ENCODE results near the gene LIPA. TPM values are rescaled to one million over a fixed set of nuclear protein-coding genes. Genes with fewer than 3 reads are reported as not detected.

The LIPA gene
- total RNA-seq, 1 donor from 2014 or later: 18.9 TPM

- H3K4me3 ChIP-seq: no peak overlapping the region
- peak overlapping the region; percentile 60 for H3K4me3 Mint-ChIP-seq
- peak overlapping the region; percentile 78 for H3K27ac Mint-ChIP-seq
- peaks cover under 1% of the 10 kb centered on the region for H3F3A ChIP-seq (ENCODE audit: low read depth)
- peaks cover 14% of the 10 kb centered on the region for H3K4me1 ChIP-seq
- DNase-seq (ENCODE audit: low spot score): peak; percentile 21
- H3K36me3 Mint-ChIP-seq: no peaks in the 10 kb centered on the region
- H3K36me3 ChIP-seq: no peaks in the 10 kb centered on the region
- H3K79me2 ChIP-seq (ENCODE audit: low read depth): no peaks in the 10 kb centered on the region
- TF ChIP-seq EZH2 (IDR thresholded peaks at IDR 0.05) (no peak), CTCF (IDR thresholded peaks at IDR 0.05) (no peak), EZH2phosphoT487 (IDR thresholded peaks at IDR 0.05) (no peak)
- peaks cover 25% of the 10 kb centered on the region for H3K4me1 Mint-ChIP-seq
- no peaks in the 10 kb centered on the region for H4K20me1 ChIP-seq (ENCODE audit: low read depth)
- peak overlapping the region; percentile 94 for H2AFZ ChIP-seq (replicated peaks)
- H3K9ac ChIP-seq: no peak overlapping the region
- no peaks in the 10 kb centered on the region for H3K9me3 Mint-ChIP-seq
- H3K27me3 ChIP-seq: no peaks in the 10 kb centered on the region
- H3K4me2 ChIP-seq: peak overlapping the region; percentile 51
- no peaks in the 10 kb centered on the region for H3K9me3 ChIP-seq (ENCODE audit: low read depth)
- H3K27me3 Mint-ChIP-seq (ENCODE audit: insufficient read depth, low read depth): peaks cover 2% of the 10 kb centered on the region
- H3K27ac ChIP-seq: no peak overlapping the region
Measured at GRCh38 chr10:89283936-89284475, 32.4 kb upstream of the LIPA start.

DNA sequence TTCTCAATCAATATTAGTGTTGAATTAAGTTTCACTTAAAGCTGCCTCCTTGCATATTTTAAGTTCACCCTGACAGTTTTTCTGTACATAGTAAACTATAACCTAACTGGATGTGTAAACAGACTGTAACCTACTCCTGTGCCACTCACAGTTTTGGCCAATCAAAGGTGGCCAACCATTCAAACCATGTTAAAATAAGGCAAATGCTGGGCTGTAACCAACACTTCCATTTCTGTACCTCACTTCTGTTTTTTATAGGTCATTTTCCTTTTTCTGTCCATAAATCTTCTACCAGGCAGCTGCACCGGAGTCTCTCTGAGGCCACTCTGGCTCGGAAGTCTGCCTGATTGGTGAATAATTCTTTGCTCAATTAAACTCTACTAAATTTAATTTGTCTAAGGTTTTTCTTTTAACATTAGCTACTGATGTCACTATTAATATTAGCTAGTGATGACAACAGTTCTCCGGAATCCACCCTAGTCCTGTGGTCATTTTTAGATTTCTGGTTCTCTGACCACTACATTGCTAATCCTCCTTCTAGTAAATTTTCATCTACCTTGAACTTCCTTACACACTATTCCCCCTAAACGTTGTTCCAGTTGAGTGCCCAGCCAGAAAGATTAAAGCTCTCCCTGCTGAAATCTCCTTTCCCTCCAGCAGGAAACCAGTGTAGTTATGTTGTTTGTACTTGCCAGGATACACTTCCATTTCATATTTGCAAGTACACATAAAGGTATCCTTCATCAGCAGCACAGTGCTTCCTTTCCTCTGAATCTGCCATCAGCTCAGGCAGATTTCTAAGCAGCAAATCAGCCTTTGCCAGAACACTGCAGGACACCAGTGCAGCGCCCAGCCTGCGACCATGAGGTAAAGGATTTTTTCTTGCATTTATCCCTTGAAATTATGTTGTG, 31.7 kb upstream of the LIPA start:
- peak overlapping the region; percentile 51 for H3K4me2 ChIP-seq
- peak overlapping the region; percentile 12 for H3K4me3 Mint-ChIP-seq
- no peak for DNase-seq (ENCODE audit: low spot score)
- H3K27me3 ChIP-seq: no peaks in the 10 kb centered on the region
- peak overlapping the region; percentile 94 for H2AFZ ChIP-seq (replicated peaks)
- H3K27ac ChIP-seq: no peak overlapping the region
- H3K79me2 ChIP-seq (ENCODE audit: low read depth): no peaks in the 10 kb centered on the region
- H3K9me3 Mint-ChIP-seq: no peaks in the 10 kb centered on the region
- peaks cover 27% of the 10 kb centered on the region for H3K4me1 Mint-ChIP-seq
- peaks cover 16% of the 10 kb centered on the region for H3K4me1 ChIP-seq
- no peaks in the 10 kb centered on the region for H4K20me1 ChIP-seq (ENCODE audit: low read depth)
- H3K36me3 Mint-ChIP-seq: no peaks in the 10 kb centered on the region
- H3K27ac Mint-ChIP-seq: peak overlapping the region; percentile 79
- no peaks in the 10 kb centered on the region for H3K9me3 ChIP-seq (ENCODE audit: low read depth)
- H3K36me3 ChIP-seq: no peaks in the 10 kb centered on the region
- no peak overlapping the region for H3K4me3 ChIP-seq
- H3K9ac ChIP-seq: no peak overlapping the region
- no peaks in the 10 kb centered on the region for H3F3A ChIP-seq (ENCODE audit: low read depth)
- H3K27me3 Mint-ChIP-seq (ENCODE audit: insufficient read depth, low read depth): peaks cover 2% of the 10 kb centered on the region
- no peak for TF ChIP-seq EZH2 (IDR thresholded peaks at IDR 0.05)
- TF ChIP-seq CTCF (IDR thresholded peaks at IDR 0.05): no peak
- TF ChIP-seq EZH2phosphoT487 (IDR thresholded peaks at IDR 0.05): no peak

GRCh38 chr10:89281606-89282395, 30.2 kb upstream of the LIPA start:
- H3K9me3 Mint-ChIP-seq: no peaks in the 10 kb centered on the region
- H2AFZ ChIP-seq (replicated peaks): no peak overlapping the region
- no peak overlapping the region for H3K4me3 ChIP-seq
- no peak overlapping the region for H3K27ac Mint-ChIP-seq
- no peak for DNase-seq (ENCODE audit: low spot score)
- TF ChIP-seq EZH2 (IDR thresholded peaks at IDR 0.05) (no peak), EZH2phosphoT487 (IDR thresholded peaks at IDR 0.05) (no peak), CTCF (IDR thresholded peaks at IDR 0.05) (no peak)
- peaks cover 21% of the 10 kb centered on the region for H3K4me1 ChIP-seq
- no peaks in the 10 kb centered on the region for H3K36me3 ChIP-seq
- no peak overlapping the region for H3K27ac ChIP-seq
- H3K79me2 ChIP-seq (ENCODE audit: low read depth): no peaks in the 10 kb centered on the region
- H3K27me3 Mint-ChIP-seq (ENCODE audit: insufficient read depth, low read depth): peaks cover 2% of the 10 kb centered on the region
- no peaks in the 10 kb centered on the region for H3K36me3 Mint-ChIP-seq
- H4K20me1 ChIP-seq (ENCODE audit: low read depth): no peaks in the 10 kb centered on the region
- H3K9ac ChIP-seq: no peak overlapping the region
- H3K4me1 Mint-ChIP-seq: peaks cover 41% of the 10 kb centered on the region
- H3K4me2 ChIP-seq: no peak overlapping the region
- no peaks in the 10 kb centered on the region for H3K9me3 ChIP-seq (ENCODE audit: low read depth)
- H3F3A ChIP-seq (ENCODE audit: low read depth): no peaks in the 10 kb centered on the region
- H3K4me3 Mint-ChIP-seq: no peak overlapping the region
- H3K27me3 ChIP-seq: no peaks in the 10 kb centered on the region
